NB4 (cell line): ENCODE data around the gene IWS1.
"Not testable (repeated sequence)": the region's sequence is repeated elsewhere in the genome, so short reads cannot be mapped to it uniquely, and the experiment has no call there.

Experiments
- CTCF ChIP-seq: IDR thresholded peaks from one replicate; pipeline ENCODE4 v1.5.1; 2012; ENCODE audit warnings: low read depth, low read length
- POLR2A ChIP-seq: IDR thresholded peaks from 2 replicates; pipeline ENCODE4 v1.6.1; 2011; ENCODE audit warnings: mild to moderate bottlenecking; ENCODE audit not compliant: insufficient read length; ENCODE audit errors: extremely low read depth

GRCh38 chr2:127452423-127452822 is 73.9 kb downstream of the IWS1 start:
- TF ChIP-seq CTCF, POLR2A: not testable (repeated sequence)
